Measurements from ENCODE around the gene CTIF. TPM values are rescaled to one million over a fixed set of nuclear protein-coding genes. Genes with fewer than 3 reads are reported as not detected.
A peak's percentile ranks its signal among the peaks of the same experiment; 100 is the strongest.

The CTIF gene
- total RNA-seq, 1 donor: 65.9 TPM

- no peak for TF ChIP-seq CTCF (IDR thresholded peaks at IDR 0.05; ENCODE audit: extremely low read depth, low read depth, low read length)
- H3K27ac ChIP-seq (ENCODE audit: low read depth, low read length): no peak overlapping the region
- no peaks in the 10 kb centered on the region for H4K20me1 ChIP-seq (ENCODE audit: insufficient read depth, low read length)
- H3K79me2 ChIP-seq (ENCODE audit: insufficient read depth, low read length): peaks cover 8% of the 10 kb centered on the region
- H3K9me3 ChIP-seq (ENCODE audit: low read depth, low read length): no peaks in the 10 kb centered on the region
- no peak overlapping the region for H2AFZ ChIP-seq (ENCODE audit: low read length)
- H3K27me3 ChIP-seq (ENCODE audit: insufficient read depth, low read length): no peaks in the 10 kb centered on the region
- no peak overlapping the region for H3K4me3 ChIP-seq (ENCODE audit: insufficient read depth, low read length)
- peaks cover 4% of the 10 kb centered on the region for H3K36me3 ChIP-seq (ENCODE audit: insufficient read depth, low read length)
- H3K4me1 ChIP-seq (ENCODE audit: insufficient read depth, low read length): peaks cover 55% of the 10 kb centered on the region
- no peak overlapping the region for H3K4me2 ChIP-seq (ENCODE audit: insufficient read depth, low read length)
- peak; percentile 37 for DNase-seq (ENCODE audit: insufficient read length, low spot score, missing footprints)
Observed at GRCh38 chr18:48842259-48843061, 303.6 kb downstream of the CTIF start.

DNA sequence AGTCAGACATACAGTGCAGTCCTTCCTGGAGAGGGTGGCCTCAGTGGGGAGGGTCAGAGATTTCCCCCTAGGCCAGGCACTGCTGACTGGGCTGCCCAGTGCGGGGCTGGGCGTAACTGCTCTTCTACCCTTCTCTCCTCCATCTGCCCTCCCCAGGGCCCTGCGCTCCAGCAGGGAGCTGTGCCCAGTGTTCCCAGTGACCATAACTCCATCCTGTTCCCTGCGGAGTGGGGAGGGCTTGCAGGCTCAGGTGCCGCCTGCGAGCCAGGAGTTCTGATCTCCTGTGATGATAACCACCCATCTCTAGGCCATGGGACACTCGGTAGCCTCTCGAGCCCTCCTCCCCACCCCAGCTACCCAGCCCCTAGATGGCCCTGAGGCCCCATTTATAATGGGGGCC is 304.3 kb downstream of the CTIF start:
- Histone ChIP-seq H3K27me3 (ENCODE audit: insufficient read depth, low read length) (no peaks in the 10 kb centered on the region), H4K20me1 (ENCODE audit: insufficient read depth, low read length) (no peaks in the 10 kb centered on the region), H3K4me3 (ENCODE audit: insufficient read depth, low read length) (no peak overlapping the region), H3K4me2 (ENCODE audit: insufficient read depth, low read length) (no peak overlapping the region), H2AFZ (ENCODE audit: low read length) (no peak overlapping the region), H3K9me3 (ENCODE audit: low read depth, low read length) (no peaks in the 10 kb centered on the region), H3K4me1 (ENCODE audit: insufficient read depth, low read length) (peaks cover 61% of the 10 kb centered on the region), H3K36me3 (ENCODE audit: insufficient read depth, low read length) (peaks cover 4% of the 10 kb centered on the region), H3K79me2 (ENCODE audit: insufficient read depth, low read length) (peaks cover 6% of the 10 kb centered on the region), H3K27ac (ENCODE audit: low read depth, low read length) (no peak overlapping the region)
- DNase-seq (ENCODE audit: insufficient read length, low spot score, missing footprints): no peak
- no peak for TF ChIP-seq CTCF (IDR thresholded peaks at IDR 0.05; ENCODE audit: extremely low read depth, low read depth, low read length)

GRCh38 chr18:48843596-48843995 is 304.8 kb downstream of the CTIF start:
- DNase-seq (ENCODE audit: insufficient read length, low spot score, missing footprints): peak; percentile 52
- Histone ChIP-seq H3K27ac (ENCODE audit: low read depth, low read length) (no peak overlapping the region), H3K4me1 (ENCODE audit: insufficient read depth, low read length) (peaks cover 61% of the 10 kb centered on the region), H2AFZ (ENCODE audit: low read length) (no peak overlapping the region), H3K79me2 (ENCODE audit: insufficient read depth, low read length) (peaks cover 3% of the 10 kb centered on the region), H3K36me3 (ENCODE audit: insufficient read depth, low read length) (peaks cover 4% of the 10 kb centered on the region), H4K20me1 (ENCODE audit: insufficient read depth, low read length) (no peaks in the 10 kb centered on the region), H3K27me3 (ENCODE audit: insufficient read depth, low read length) (no peaks in the 10 kb centered on the region), H3K9me3 (ENCODE audit: low read depth, low read length) (no peaks in the 10 kb centered on the region), H3K4me3 (ENCODE audit: insufficient read depth, low read length) (no peak overlapping the region), H3K4me2 (ENCODE audit: insufficient read depth, low read length) (no peak overlapping the region)
- no peak for TF ChIP-seq CTCF (IDR thresholded peaks at IDR 0.05; ENCODE audit: extremely low read depth, low read depth, low read length)

- Histone ChIP-seq H3K36me3 (ENCODE audit: insufficient read depth, low read length) (peaks cover 4% of the 10 kb centered on the region), H3K4me2 (ENCODE audit: insufficient read depth, low read length) (no peak overlapping the region), H3K9me3 (ENCODE audit: low read depth, low read length) (no peaks in the 10 kb centered on the region), H3K27me3 (ENCODE audit: insufficient read depth, low read length) (no peaks in the 10 kb centered on the region), H3K79me2 (ENCODE audit: insufficient read depth, low read length) (peaks cover 3% of the 10 kb centered on the region), H3K4me1 (ENCODE audit: insufficient read depth, low read length) (peaks cover 58% of the 10 kb centered on the region), H2AFZ (ENCODE audit: low read length) (no peak overlapping the region), H3K27ac (ENCODE audit: low read depth, low read length) (no peak overlapping the region), H4K20me1 (ENCODE audit: insufficient read depth, low read length) (no peaks in the 10 kb centered on the region), H3K4me3 (ENCODE audit: insufficient read depth, low read length) (no peak overlapping the region)
- no peak for TF ChIP-seq CTCF (IDR thresholded peaks at IDR 0.05; ENCODE audit: extremely low read depth, low read depth, low read length)
- DNase-seq (ENCODE audit: insufficient read length, low spot score, missing footprints): no peak
Observed at GRCh38 chr18:48844271-48844670, 305.4 kb downstream of the CTIF start.
